ENCODE measurements around the gene UFC1. TPM values are rescaled to one million over a fixed set of nuclear protein-coding genes. Genes with fewer than 3 reads are reported as not detected.

UFC1 gene
- total and polyA plus RNA-seq, 2 donors (not counting 1 experiment from before 2014, with no cell fraction given): 91.0 to 128 TPM

DNA sequence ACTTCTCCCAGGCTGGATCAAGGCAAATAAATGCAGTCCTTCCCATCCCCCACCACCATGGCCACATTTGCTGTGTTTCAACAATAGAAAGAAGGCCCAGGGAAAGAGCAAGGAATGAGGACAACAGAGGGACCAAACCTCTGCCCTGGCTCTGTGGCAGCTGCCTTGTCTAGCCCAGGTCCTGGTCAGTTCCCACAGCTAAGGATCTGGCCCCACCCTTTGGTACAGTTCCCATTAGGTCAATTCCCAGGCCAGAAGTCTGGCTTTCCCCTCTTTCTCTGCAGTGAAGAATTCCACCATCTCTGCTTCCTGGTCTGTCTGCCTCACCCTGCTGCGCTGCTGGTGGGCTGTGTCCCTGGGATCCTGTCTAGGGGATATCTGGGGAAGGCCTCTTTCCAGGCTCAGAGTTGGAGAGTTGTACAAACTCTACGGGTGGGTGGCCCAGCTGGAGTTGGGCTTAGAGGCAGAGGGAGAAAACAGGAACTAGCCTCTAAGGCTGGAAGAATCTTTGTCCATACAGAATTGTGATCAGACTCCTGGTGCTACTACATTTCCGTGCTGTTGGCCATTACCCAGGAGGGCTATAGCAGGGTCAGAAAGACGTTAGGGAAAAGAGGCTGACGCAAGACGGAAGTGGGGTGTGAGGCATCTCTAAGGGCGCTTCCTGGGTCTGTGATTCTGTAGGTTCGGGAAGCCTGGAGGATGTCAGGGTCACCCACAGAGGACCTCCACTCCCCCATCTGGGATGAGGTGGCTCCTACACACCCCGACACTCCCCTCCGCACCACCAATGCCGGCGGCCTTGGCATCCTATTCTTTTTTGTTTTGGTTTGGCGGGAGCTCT, 47.4 kb downstream of the UFC1 start:
- intact Hi-C loops (cut with micrococcal nuclease): loop anchor here (5.0 kb wide), 2 partner anchors 106 to 166 kb away; partner anchors contain the start of genes CFAP126 and MPZ
- peaks cover 36% of the 10 kb centered on the region for H3K4me1 Mint-ChIP-seq

More for the DNA sequence above, 47.4 kb downstream of the UFC1 start:
- Histone ChIP-seq H3K9ac (ENCODE audit: low read length) (peak overlapping the region; percentile 90), H4K20me1 (ENCODE audit: control insufficient read depth, insufficient read depth, low read length, poor library complexity, severe bottlenecking) (no peaks in the 10 kb centered on the region), H3K9me3 (ENCODE audit: control extremely low read depth in 1 of 3, control insufficient read depth in 2 of 3, insufficient read depth in 1 of 3, low read length in 2 of 3) (no peaks in the 10 kb centered on the region), H3K27me3 (replicated peaks in 1 of 4; ENCODE audit: control extremely low read depth in 1 of 4, control insufficient read depth in 3 of 4, insufficient read depth in 4 of 4, low read length in 3 of 4) (no peaks in the 10 kb centered on the region), H3K36me3 (replicated peaks in 1 of 2; ENCODE audit: control extremely low read depth in 1 of 2, control insufficient read depth in 1 of 2, extremely low read depth in 1 of 2, insufficient read depth in 2 of 2, low read length in 1 of 2) (peaks cover 0 to 10% of the 10 kb centered on the region in 2 experiments), H3K4me2 (replicated peaks; ENCODE audit: low read depth, low read length, poor library complexity, severe bottlenecking) (peak overlapping the region; percentile 91), H3K79me2 (ENCODE audit: control insufficient read depth, insufficient read depth, low read length) (peaks cover 38% of the 10 kb centered on the region), H2AFZ (ENCODE audit: insufficient read depth, low read depth, low read length, poor library complexity, severe bottlenecking) (peak overlapping the region; percentile 95), H3K4me1 (ENCODE audit: control insufficient read depth in 2 of 2, insufficient read depth in 2 of 2, low read length in 2 of 2) (peaks cover 16 to 31% of the 10 kb centered on the region in 2 donors), H3K27ac (ENCODE audit: low read length in 2 of 2) (peak overlapping the region; percentile 81 to 88), H3K4me3 (ENCODE audit: control extremely low read depth in 1 of 5, extremely low read depth in 1 of 5, insufficient read depth in 1 of 5, low read depth in 2 of 5, low read length in 4 of 5) (peak overlapping the region; percentile 77 to 99 (median 88))
- POLR2A ChIA-PET: interaction anchor here (0.5 to 2.5 kb wide), 10 partner anchors 10 to 549 kb away, joined by 3 to 21 read pairs (median 4); partner anchors contain the start of genes DUSP12, PPOX, TOMM40L and UFC1
- TF ChIP-seq EZH2 (IDR thresholded peaks at IDR 0.05; ENCODE audit: borderline replicate concordance, insufficient read depth, low read depth, low read length, poor library complexity, severe bottlenecking): no peak
- TF ChIP-seq CTCF (IDR thresholded peaks at IDR 0.05): no peak
- H3K27me3 Mint-ChIP-seq: no peaks in the 10 kb centered on the region
- WGBS (ENCODE audit: insufficient coverage): 89% methylated on average over 13 of the region's 13 CpGs
- no peaks in the 10 kb centered on the region for H3K9me3 Mint-ChIP-seq (ENCODE audit: insufficient read depth)
- DNase-seq (no peak), ATAC-seq (ENCODE audit: low read depth) (no peak)
- peak overlapping the region; percentile 96 for H3K4me3 Mint-ChIP-seq
- peak overlapping the region; percentile 97 for H3K27ac Mint-ChIP-seq
- CTCF ChIA-PET: interaction anchor here (0.8 to 3.9 kb wide), 16 partner anchors 9 to 199 kb away, joined by 3 to 23 read pairs (median 4); partner anchors contain the start of genes PPOX and TOMM40L
